ENCODE data around the gene MS4A6A.

MS4A6A gene

GRCh38 chr11:60195923-60196368 is 13.1 kb upstream of the MS4A6A start:
- TF ChIP-seq TAF1 (IDR thresholded peaks at IDR 0.05; ENCODE audit: borderline replicate concordance, insufficient read depth, low read length), result no peak
- TF ChIP-seq SIN3A (IDR thresholded peaks at IDR 0.05; ENCODE audit: borderline replicate concordance, insufficient read depth, low read length), result no peak
- no peak for TF ChIP-seq POLR2AphosphoS5 (IDR thresholded peaks at IDR 0.05; ENCODE audit: low read depth, low read length)
- TF ChIP-seq, protein P1, sequence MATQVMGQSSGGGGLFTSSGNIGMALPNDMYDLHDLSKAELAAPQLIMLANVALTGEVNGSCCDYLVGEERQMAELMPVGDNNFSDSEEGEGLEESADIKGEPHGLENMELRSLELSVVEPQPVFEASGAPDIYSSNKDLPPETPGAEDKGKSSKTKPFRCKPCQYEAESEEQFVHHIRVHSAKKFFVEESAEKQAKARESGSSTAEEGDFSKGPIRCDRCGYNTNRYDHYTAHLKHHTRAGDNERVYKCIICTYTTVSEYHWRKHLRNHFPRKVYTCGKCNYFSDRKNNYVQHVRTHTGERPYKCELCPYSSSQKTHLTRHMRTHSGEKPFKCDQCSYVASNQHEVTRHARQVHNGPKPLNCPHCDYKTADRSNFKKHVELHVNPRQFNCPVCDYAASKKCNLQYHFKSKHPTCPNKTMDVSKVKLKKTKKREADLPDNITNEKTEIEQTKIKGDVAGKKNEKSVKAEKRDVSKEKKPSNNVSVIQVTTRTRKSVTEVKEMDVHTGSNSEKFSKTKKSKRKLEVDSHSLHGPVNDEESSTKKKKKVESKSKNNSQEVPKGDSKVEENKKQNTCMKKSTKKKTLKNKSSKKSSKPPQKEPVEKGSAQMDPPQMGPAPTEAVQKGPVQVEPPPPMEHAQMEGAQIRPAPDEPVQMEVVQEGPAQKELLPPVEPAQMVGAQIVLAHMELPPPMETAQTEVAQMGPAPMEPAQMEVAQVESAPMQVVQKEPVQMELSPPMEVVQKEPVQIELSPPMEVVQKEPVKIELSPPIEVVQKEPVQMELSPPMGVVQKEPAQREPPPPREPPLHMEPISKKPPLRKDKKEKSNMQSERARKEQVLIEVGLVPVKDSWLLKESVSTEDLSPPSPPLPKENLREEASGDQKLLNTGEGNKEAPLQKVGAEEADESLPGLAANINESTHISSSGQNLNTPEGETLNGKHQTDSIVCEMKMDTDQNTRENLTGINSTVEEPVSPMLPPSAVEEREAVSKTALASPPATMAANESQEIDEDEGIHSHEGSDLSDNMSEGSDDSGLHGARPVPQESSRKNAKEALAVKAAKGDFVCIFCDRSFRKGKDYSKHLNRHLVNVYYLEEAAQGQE (IDR thresholded peaks at IDR 0.05; ENCODE audit: insufficient read depth in 1 of 2, low read depth in 2 of 2, low read length in 2 of 2), result no peak
- TF ChIP-seq FOXP2 (optimal IDR thresholded peaks at IDR 0.05; ENCODE audit: borderline replicate concordance, extremely low read depth, extremely low read length, insufficient read depth), result no peak

DNA sequence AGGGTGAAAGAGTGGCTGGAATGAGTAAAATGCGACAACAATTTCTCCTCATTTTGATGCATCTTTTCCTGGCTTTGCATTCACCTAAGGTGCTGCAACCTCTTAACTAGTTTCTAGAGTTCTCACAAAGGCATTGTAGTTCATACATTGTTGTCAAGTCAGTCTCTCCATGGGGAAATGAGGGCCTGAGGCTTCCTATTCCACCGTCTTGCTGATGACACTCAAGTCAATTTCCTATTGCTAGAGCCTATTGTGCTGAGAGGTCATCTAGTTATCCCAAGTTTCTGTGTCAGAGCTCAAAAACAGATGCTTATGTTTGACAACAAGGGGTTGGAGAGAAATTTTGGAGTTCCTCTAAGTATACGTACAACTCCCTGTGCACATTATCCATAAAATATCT is 11.6 kb upstream of the MS4A6A start:
- TF ChIP-seq POLR2AphosphoS5 (IDR thresholded peaks at IDR 0.05; ENCODE audit: low read depth, low read length), result no peak

DNA sequence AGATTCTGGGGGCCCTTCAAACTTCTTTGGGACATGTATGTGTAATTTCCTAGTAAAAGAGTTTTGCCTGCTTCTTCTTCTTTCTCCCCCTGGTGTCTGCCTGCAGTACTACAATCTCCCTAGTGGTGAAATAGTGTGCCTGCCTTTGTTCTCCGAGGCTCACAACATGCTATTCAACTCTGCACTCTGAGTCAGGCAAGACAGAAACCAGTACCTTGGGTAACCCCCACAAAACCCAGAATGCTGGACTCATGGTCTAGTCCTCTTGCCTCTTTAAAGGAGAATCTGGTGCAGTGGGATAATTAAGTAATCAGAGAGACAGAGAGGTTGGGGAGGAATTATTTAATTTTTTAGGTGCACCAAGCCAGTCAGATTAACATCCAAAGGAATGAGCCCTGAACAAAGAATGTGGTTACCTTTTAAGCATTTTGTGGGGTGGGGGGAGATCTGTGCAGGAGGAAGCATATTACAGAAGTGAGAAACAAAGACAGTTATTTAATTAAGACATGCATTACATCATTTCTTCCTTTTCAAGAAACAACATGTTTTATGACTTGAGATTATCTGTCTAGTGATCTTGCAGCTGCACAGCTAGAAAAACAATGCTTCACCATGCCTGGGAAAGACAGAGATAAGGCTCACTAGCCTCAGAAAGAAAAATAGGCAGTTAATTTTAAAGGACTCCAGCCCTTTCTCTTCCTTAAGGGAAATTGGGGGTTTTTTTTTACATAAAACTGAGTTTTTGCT is 11.0 kb upstream of the MS4A6A start:
- TF ChIP-seq SIN3A (IDR thresholded peaks at IDR 0.05; ENCODE audit: borderline replicate concordance, insufficient read depth, low read length), result no peak

DNA sequence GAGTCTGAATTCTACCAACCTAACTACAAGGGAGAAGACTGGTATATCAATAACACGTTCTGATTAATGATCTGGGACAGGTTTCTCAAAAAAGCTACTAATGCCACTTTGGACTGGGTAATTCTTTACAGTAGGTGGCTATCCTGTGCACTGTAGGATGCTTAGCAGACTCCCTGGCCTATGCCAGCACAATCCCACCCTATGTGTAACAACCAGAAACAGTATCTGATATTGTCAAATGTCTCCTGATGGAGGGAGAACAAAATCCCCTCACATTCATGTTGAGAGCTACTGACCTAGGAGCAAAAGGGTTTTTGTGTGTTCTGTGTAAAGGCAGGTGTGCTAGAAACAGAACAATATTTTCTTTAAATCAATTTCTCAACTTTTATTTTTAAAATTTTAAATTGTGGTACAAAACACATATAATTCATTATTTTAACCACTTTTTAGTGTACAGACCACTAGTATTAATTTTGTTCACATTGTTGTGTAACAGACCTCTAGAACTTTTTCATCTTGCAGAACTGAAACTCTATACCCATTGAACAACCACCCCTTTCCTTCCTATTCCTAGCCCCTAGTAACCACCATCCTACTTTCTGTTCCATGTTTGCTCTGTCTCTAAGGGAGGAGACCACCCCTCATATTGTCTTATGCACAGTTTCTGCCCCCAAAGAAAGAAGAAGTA is 2.1 kb upstream of the MS4A6A start:
- TF ChIP-seq SIN3A (IDR thresholded peaks at IDR 0.05; ENCODE audit: borderline replicate concordance, insufficient read depth, low read length) (no peak), FOXP2 (optimal IDR thresholded peaks at IDR 0.05; ENCODE audit: borderline replicate concordance, extremely low read depth, extremely low read length, insufficient read depth) (no peak), TAF1 (IDR thresholded peaks at IDR 0.05; ENCODE audit: borderline replicate concordance, insufficient read depth, low read length) (no peak), POLR2AphosphoS5 (IDR thresholded peaks at IDR 0.05; ENCODE audit: low read depth, low read length) (no peak)
- TF ChIP-seq, protein P1 (IDR thresholded peaks at IDR 0.05; ENCODE audit: insufficient read depth in 1 of 2, low read depth in 2 of 2, low read length in 2 of 2), result no peak

- TF ChIP-seq TAF1 (IDR thresholded peaks at IDR 0.05; ENCODE audit: borderline replicate concordance, insufficient read depth, low read length) (no peak), SIN3A (IDR thresholded peaks at IDR 0.05; ENCODE audit: borderline replicate concordance, insufficient read depth, low read length) (no peak), FOXP2 (optimal IDR thresholded peaks at IDR 0.05; ENCODE audit: borderline replicate concordance, extremely low read depth, extremely low read length, insufficient read depth) (no peak), POLR2AphosphoS5 (IDR thresholded peaks at IDR 0.05; ENCODE audit: low read depth, low read length) (no peak)
- TF ChIP-seq, protein P1 (IDR thresholded peaks at IDR 0.05; ENCODE audit: insufficient read depth in 1 of 2, low read depth in 2 of 2, low read length in 2 of 2), result no peak
Measured at GRCh38 chr11:60183591-60184205, 815 bp upstream of the MS4A6A start.

- TF ChIP-seq SIN3A (IDR thresholded peaks at IDR 0.05; ENCODE audit: borderline replicate concordance, insufficient read depth, low read length) (no peak), POLR2AphosphoS5 (IDR thresholded peaks at IDR 0.05; ENCODE audit: low read depth, low read length) (no peak), FOXP2 (optimal IDR thresholded peaks at IDR 0.05; ENCODE audit: borderline replicate concordance, extremely low read depth, extremely low read length, insufficient read depth) (no peak), TAF1 (IDR thresholded peaks at IDR 0.05; ENCODE audit: borderline replicate concordance, insufficient read depth, low read length) (no peak)
- TF ChIP-seq, protein P1 (IDR thresholded peaks at IDR 0.05; ENCODE audit: insufficient read depth in 1 of 2, low read depth in 2 of 2, low read length in 2 of 2), result no peak
Measured at GRCh38 chr11:60175860-60176275, 7.0 kb downstream of the MS4A6A start.
